GM12878 (cell line): ENCODE data around the gene DNASE1L1. TPM values are rescaled to one million over a fixed set of nuclear protein-coding genes. Genes with fewer than 3 reads are reported as not detected.
A peak's percentile ranks its signal among the peaks of the same experiment; 100 is the strongest.

ENCODE experiments used
- BACH1 ChIP-seq: fragments of 450-650 bp; IDR thresholded peaks from 2 replicates; pipeline ENCODE4 v1.6.1; 2017; ENCODE audit warnings: mild to moderate bottlenecking, borderline replicate concordance
- CBFB ChIP-seq: IDR thresholded peaks from 2 replicates; pipeline ENCODE4 v1.6.1; 2016; ENCODE audit warnings: antibody characterized with exemption, low read depth
- CHD2 ChIP-seq: IDR thresholded peaks from 2 replicates; pipeline ENCODE4 v1.6.1; 2011; ENCODE audit warnings: low read depth, low read length, improper control_type of control experiment, borderline replicate concordance
- MYC ChIP-seq: IDR thresholded peaks from 2 replicates; pipeline ENCODE4 v1.6.1; 2011; ENCODE audit warnings: mild to moderate bottlenecking, low read length, moderate library complexity, inconsistent platforms; ENCODE audit not compliant: insufficient read depth, insufficient replicate concordance, insufficient read length, severe bottlenecking
- POLR2A ChIP-seq: IDR thresholded peaks from 2 replicates; pipeline ENCODE4 v1.6.1; 2011; ENCODE audit warnings: low read depth, mild to moderate bottlenecking, low read length
- POU2F2 ChIP-seq: IDR thresholded peaks from 3 replicates; pipeline ENCODE4 v1.6.1; 2011; ENCODE audit warnings: low read depth, mild to moderate bottlenecking, low read length, borderline replicate concordance
- RB1 ChIP-seq: fragments of 450-650 bp; formaldehyde crosslinking; IDR thresholded peaks from 2 replicates; pipeline ENCODE4 v1.6.1; 2017; ENCODE audit warnings: mild to moderate bottlenecking, borderline replicate concordance
- RCOR1 ChIP-seq: conservative IDR thresholded peaks from 2 replicates; pipeline ENCODE4 v1.6.1; 2012; ENCODE audit warnings: low read depth, low read length, improper control_type of control experiment
- SMARCA5 ChIP-seq: fragments of 450-650 bp; IDR thresholded peaks from 2 replicates; pipeline ENCODE4 v1.6.1; 2017; ENCODE audit warnings: mild to moderate bottlenecking
- SUZ12 ChIP-seq: fragments of 200-600 bp; sonication (generic); IDR thresholded peaks from one replicate; pipeline ENCODE4 v1.6.1; 2018; ENCODE audit warnings: antibody characterized with exemption, mild to moderate bottlenecking; ENCODE audit not compliant: unreplicated experiment
- TCF3 ChIP-seq: IDR thresholded peaks from 2 replicates; pipeline ENCODE4 v1.6.1; 2012; ENCODE audit warnings: low read depth, mild to moderate bottlenecking, low read length, borderline replicate concordance; ENCODE audit not compliant: insufficient read depth
- ZNF384 ChIP-seq: IDR thresholded peaks from 2 replicates; pipeline ENCODE4 v1.6.1; 2012; ENCODE audit warnings: low read depth, mild to moderate bottlenecking, low read length, improper control_type of control experiment, borderline replicate concordance
- ZZZ3 ChIP-seq: IDR thresholded peaks from 2 replicates; pipeline ENCODE4 v1.6.1; 2011; ENCODE audit warnings: low read depth; ENCODE audit not compliant: control insufficient read depth, insufficient read length
- polyA plus RNA-seq, 11 experiments: library from polyadenylated mRNA; depleted of rRNA in 4 of 11; unstranded in 6 of 11; stranded (reverse) in 5 of 11; fragments of >200 nt; fragmentation: Nextera tagmentation in 4 of 11; fragmentation: Illumina TruSeq in 1 of 11; extraction: Ambion mirVana in 4 of 11; extraction: Trizol in 1 of 11; gene quantifications; 1 replicate in 1 of 11; 2 replicates in 10 of 11; pipeline versions ENCODE4 v1.2.1 to v1.2.3, GENCODE V29; 2011 to 2016; ENCODE audit warnings: inconsistent platforms in 2 of 11, missing spikeins in 2 of 11, low read depth in 1 of 11
- total RNA-seq, 4 experiments: library from RNA; depleted of rRNA in 3 of 4; stranded (reverse); fragments of >200 nt in 3 of 4; fragmentation: Illumina TruSeq in 1 of 4; extraction: Trizol in 1 of 4; gene quantifications; 2 replicates each; pipeline versions ENCODE4 v1.2.1 to v1.2.3, GENCODE V29; 2013 to 2021
- TF ChIP-seq, protein P1 (sequence below): fragments of 450-650 bp; formaldehyde crosslinking; IDR thresholded peaks from 2 replicates; pipeline ENCODE4 v1.4.0; 2020; ENCODE audit warnings: mild to moderate bottlenecking, moderate library complexity
- TF ChIP-seq, protein P2 (sequence below): fragments of 450-650 bp; IDR thresholded peaks from 2 replicates; pipeline ENCODE4 v1.6.1; 2018; ENCODE audit warnings: mild to moderate bottlenecking, low read depth, moderate library complexity; ENCODE audit not compliant: partially characterized antibody
- TF ChIP-seq, protein P3 (sequence below): fragments of 450-650 bp; IDR thresholded peaks from 2 replicates; pipeline ENCODE4 v1.6.1; 2018; ENCODE audit warnings: borderline replicate concordance, mild to moderate bottlenecking; ENCODE audit not compliant: partially characterized antibody
- TF ChIP-seq, protein P4 (sequence below): IDR thresholded peaks from 2 replicates; pipeline ENCODE4 v1.6.1; 2011; ENCODE audit warnings: borderline replicate concordance, low read depth, mild to moderate bottlenecking, moderate library complexity, mixed read lengths, low read length; ENCODE audit not compliant: insufficient read depth; ENCODE audit errors: extremely low read length

DNASE1L1 gene
- total and polyA plus RNA-seq, 10 of the 15 experiments (the other 5 are each of a cell fraction or from before 2014, with no cell fraction given) = 0.60 to 22.7 (median 6.8) TPM

DNA sequence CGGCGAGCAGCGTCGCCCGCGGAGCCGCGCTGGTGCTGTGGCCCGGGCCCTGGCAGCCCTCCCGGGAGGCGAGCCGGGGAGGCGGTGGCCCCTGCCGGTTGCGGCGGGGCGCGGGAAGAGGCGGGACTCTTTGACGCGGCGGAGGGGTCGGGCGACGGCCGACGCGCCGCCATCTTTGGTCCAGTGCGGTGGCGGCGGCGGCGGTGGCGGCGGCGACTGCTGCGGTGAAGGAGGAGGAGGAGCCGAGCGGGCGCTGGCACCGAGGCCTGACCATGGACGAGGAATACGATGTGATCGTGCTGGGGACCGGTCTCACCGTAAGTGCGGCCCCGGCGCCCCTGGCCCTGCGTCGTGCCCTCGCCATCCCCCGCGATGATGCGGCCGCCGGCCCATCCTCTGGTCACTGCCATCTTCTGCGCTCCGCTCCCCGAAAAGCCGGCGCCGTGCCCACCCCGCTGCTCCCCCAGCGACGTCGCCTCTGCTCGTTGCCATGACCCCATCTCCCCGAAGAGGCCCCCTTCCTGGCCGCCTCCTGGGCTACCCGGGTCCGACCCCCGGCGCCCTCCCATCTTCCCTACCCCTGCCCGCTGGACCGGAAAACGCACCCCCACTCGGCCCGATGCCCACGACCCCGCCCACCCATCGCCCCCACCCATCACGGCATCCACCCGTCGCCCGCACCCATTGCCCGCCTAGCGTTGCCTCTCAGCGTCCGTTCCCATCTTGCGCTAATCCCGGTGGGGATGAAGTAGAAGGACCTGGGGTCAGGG, 28.1 kb upstream of the DNASE1L1 start, which contains the start of gene GDI1 (continued):
- no peak for TF ChIP-seq POU2F2
- no peak for TF ChIP-seq RCOR1
- TF ChIP-seq SMARCA5 = no peak
- no peak for TF ChIP-seq TCF3
- TF ChIP-seq CHD2 = peak; percentile 73; the same call in 1 of the 2 replicates
- no peak for TF ChIP-seq MYC
- no peak for TF ChIP-seq CBFB
- TF ChIP-seq ZZZ3 = no peak
- no peak for TF ChIP-seq SUZ12
- TF ChIP-seq, protein P1, sequence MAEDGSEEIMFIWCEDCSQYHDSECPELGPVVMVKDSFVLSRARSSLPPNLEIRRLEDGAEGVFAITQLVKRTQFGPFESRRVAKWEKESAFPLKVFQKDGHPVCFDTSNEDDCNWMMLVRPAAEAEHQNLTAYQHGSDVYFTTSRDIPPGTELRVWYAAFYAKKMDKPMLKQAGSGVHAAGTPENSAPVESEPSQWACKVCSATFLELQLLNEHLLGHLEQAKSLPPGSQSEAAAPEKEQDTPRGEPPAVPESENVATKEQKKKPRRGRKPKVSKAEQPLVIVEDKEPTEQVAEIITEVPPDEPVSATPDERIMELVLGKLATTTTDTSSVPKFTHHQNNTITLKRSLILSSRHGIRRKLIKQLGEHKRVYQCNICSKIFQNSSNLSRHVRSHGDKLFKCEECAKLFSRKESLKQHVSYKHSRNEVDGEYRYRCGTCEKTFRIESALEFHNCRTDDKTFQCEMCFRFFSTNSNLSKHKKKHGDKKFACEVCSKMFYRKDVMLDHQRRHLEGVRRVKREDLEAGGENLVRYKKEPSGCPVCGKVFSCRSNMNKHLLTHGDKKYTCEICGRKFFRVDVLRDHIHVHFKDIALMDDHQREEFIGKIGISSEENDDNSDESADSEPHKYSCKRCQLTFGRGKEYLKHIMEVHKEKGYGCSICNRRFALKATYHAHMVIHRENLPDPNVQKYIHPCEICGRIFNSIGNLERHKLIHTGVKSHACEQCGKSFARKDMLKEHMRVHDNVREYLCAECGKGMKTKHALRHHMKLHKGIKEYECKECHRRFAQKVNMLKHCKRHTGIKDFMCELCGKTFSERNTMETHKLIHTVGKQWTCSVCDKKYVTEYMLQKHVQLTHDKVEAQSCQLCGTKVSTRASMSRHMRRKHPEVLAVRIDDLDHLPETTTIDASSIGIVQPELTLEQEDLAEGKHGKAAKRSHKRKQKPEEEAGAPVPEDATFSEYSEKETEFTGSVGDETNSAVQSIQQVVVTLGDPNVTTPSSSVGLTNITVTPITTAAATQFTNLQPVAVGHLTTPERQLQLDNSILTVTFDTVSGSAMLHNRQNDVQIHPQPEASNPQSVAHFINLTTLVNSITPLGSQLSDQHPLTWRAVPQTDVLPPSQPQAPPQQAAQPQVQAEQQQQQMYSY = no peak
- TF ChIP-seq, protein P2, sequence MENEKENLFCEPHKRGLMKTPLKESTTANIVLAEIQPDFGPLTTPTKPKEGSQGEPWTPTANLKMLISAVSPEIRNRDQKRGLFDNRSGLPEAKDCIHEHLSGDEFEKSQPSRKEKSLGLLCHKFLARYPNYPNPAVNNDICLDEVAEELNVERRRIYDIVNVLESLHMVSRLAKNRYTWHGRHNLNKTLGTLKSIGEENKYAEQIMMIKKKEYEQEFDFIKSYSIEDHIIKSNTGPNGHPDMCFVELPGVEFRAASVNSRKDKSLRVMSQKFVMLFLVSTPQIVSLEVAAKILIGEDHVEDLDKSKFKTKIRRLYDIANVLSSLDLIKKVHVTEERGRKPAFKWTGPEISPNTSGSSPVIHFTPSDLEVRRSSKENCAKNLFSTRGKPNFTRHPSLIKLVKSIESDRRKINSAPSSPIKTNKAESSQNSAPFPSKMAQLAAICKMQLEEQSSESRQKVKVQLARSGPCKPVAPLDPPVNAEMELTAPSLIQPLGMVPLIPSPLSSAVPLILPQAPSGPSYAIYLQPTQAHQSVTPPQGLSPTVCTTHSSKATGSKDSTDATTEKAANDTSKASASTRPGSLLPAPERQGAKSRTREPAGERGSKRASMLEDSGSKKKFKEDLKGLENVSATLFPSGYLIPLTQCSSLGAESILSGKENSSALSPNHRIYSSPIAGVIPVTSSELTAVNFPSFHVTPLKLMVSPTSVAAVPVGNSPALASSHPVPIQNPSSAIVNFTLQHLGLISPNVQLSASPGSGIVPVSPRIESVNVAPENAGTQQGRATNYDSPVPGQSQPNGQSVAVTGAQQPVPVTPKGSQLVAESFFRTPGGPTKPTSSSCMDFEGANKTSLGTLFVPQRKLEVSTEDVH = no peak
- TF ChIP-seq, protein P3, sequence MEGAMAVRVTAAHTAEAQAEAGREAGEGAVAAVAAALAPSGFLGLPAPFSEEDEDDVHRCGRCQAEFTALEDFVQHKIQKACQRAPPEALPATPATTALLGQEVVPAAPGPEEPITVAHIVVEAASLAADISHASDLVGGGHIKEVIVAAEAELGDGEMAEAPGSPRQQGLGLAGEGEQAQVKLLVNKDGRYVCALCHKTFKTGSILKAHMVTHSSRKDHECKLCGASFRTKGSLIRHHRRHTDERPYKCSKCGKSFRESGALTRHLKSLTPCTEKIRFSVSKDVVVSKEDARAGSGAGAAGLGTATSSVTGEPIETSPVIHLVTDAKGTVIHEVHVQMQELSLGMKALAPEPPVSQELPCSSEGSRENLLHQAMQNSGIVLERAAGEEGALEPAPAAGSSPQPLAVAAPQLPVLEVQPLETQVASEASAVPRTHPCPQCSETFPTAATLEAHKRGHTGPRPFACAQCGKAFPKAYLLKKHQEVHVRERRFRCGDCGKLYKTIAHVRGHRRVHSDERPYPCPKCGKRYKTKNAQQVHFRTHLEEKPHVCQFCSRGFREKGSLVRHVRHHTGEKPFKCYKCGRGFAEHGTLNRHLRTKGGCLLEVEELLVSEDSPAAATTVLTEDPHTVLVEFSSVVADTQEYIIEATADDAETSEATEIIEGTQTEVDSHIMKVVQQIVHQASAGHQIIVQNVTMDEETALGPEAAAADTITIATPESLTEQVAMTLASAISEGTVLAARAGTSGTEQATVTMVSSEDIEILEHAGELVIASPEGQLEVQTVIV = no peak
- peak; percentile 69 for TF ChIP-seq POLR2A
- TF ChIP-seq BACH1 = no peak
- peak; percentile 54; the same call in 1 of the 2 replicates for TF ChIP-seq RB1
- TF ChIP-seq ZNF384 = no peak
- TF ChIP-seq, protein P4, sequence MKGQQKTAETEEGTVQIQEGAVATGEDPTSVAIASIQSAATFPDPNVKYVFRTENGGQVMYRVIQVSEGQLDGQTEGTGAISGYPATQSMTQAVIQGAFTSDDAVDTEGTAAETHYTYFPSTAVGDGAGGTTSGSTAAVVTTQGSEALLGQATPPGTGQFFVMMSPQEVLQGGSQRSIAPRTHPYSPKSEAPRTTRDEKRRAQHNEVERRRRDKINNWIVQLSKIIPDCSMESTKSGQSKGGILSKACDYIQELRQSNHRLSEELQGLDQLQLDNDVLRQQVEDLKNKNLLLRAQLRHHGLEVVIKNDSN = no peak
